ENCODE results near the gene NEK1.

DNA sequence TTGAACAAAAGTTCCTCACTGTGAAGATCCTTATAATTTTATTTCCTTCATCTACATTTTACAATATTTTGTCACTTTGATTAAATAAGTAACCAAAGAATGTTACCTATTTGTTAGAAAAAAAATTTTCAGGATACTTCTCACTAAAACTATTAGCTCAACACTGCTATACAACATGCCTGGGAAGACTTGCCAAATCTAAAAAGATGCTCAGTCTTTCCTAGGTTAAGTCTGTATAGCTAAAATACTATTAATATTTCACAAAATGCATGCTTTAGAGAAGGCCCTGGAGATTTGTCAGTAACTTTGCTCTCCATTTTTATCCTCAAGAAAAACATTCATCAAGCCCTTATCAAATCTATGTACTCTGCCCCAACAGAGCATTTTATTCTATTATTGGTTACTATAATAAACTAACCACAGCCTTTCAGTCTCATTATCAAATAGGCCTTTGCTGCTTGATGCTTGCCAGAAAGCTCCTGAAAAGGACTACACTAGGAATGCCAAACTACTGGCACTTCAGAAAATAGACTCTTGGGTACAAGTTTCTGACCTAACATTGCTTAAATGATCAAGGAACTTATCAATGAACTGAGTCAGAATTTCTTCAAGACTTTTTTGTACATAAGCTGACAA, 17.7 kb downstream of the NEK1 start:
- no peak for TF ChIP-seq EZH2phosphoT487 (IDR thresholded peaks at IDR 0.05; ENCODE audit: insufficient read depth, low read depth)
- no peak for TF ChIP-seq EZH2 (IDR thresholded peaks at IDR 0.05; ENCODE audit: insufficient read depth, poor library complexity, severe bottlenecking)
